ENCODE results near the gene ITSN1.

DNA sequence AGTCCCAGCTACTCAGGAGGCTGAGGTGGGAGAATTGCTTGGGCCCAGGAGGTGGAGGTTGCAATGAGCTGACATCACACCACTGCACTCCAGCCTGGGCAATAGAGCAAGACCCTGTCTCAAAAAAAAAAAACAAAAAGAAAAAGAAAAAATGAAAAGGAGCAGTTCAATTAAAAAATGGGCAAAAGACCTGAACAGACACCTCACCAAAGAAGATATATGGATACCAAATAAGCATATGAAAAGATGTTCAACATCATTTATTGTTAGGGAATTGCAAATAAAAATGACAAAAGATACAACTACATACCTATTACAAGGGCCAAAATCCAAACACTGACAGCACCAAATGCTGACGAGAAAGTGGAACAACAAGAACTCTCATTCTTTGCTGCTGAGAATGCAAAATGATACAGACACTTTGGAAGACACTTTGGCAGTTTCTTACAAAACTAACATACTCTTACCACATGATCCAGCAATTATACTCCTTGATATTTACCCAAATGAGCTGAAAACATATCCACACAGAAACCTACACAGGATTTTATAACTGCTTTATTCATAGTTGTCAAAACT is 302.0 kb downstream of the ITSN1 start:
- TF ChIP-seq, protein P1, sequence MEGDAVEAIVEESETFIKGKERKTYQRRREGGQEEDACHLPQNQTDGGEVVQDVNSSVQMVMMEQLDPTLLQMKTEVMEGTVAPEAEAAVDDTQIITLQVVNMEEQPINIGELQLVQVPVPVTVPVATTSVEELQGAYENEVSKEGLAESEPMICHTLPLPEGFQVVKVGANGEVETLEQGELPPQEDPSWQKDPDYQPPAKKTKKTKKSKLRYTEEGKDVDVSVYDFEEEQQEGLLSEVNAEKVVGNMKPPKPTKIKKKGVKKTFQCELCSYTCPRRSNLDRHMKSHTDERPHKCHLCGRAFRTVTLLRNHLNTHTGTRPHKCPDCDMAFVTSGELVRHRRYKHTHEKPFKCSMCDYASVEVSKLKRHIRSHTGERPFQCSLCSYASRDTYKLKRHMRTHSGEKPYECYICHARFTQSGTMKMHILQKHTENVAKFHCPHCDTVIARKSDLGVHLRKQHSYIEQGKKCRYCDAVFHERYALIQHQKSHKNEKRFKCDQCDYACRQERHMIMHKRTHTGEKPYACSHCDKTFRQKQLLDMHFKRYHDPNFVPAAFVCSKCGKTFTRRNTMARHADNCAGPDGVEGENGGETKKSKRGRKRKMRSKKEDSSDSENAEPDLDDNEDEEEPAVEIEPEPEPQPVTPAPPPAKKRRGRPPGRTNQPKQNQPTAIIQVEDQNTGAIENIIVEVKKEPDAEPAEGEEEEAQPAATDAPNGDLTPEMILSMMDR (conservative IDR thresholded peaks at IDR 0.05; ENCODE audit: low read depth in 2 of 2) = no peak
- no peak for TF ChIP-seq EZH2phosphoT487 (IDR thresholded peaks at IDR 0.05; ENCODE audit: unreplicated experiment)
